Hematopoietic multipotent progenitor cell treated with erythropoietin and hydrocortisone succinate and interleukin-3 and kit ligand, for 15 days (in vitro differentiated cells): ENCODE data around the gene PRRC2B.

Experiments used
- DNase-seq: peaks from one replicate; pipeline ENCODE4 v3.0.0-alpha.2; 2015; ENCODE audit warnings: low spot score

Gene PRRC2B

GRCh38 chr9:131409458-131409992 lies 15.6 kb downstream of the PRRC2B start:
- no peak for DNase-seq

- DNase-seq: no peak
Measured at GRCh38 chr9:131410044-131410491, 16.2 kb downstream of the PRRC2B start.

- no peak for DNase-seq
Measured at GRCh38 chr9:131411719-131412681, 18.1 kb downstream of the PRRC2B start.

GRCh38 chr9:131416509-131416908 lies 22.6 kb downstream of the PRRC2B start:
- DNase-seq: no peak

GRCh38 chr9:131417264-131418142 lies 23.6 kb downstream of the PRRC2B start:
- DNase-seq: no peak

- no peak for DNase-seq
Measured at GRCh38 chr9:131418143-131419025, 24.5 kb downstream of the PRRC2B start.

GRCh38 chr9:131419026-131419614 lies 25.2 kb downstream of the PRRC2B start:
- DNase-seq: no peak

- no peak for DNase-seq
Measured at GRCh38 chr9:131419716-131420115, 25.8 kb downstream of the PRRC2B start.

- no peak for DNase-seq
Measured at GRCh38 chr9:131420980-131421624, 27.2 kb downstream of the PRRC2B start.

- no peak for DNase-seq
Measured at GRCh38 chr9:131421691-131422090, 27.8 kb downstream of the PRRC2B start.

GRCh38 chr9:131422241-131422792 lies 28.4 kb downstream of the PRRC2B start:
- DNase-seq: no peak

GRCh38 chr9:131423171-131423581 lies 29.3 kb downstream of the PRRC2B start:
- no peak for DNase-seq

GRCh38 chr9:131426545-131426944 lies 32.7 kb downstream of the PRRC2B start:
- DNase-seq: no peak

- no peak for DNase-seq
Measured at GRCh38 chr9:131429121-131430012, 35.5 kb downstream of the PRRC2B start.

GRCh38 chr9:131432050-131432449 lies 38.2 kb downstream of the PRRC2B start:
- no peak for DNase-seq

GRCh38 chr9:131432597-131433301 lies 38.9 kb downstream of the PRRC2B start:
- DNase-seq: no peak

- DNase-seq: no peak
Measured at GRCh38 chr9:131433302-131433854, 39.5 kb downstream of the PRRC2B start.

GRCh38 chr9:131434673-131435072 lies 40.8 kb downstream of the PRRC2B start:
- no peak for DNase-seq
